Lower leg skin (tissue), 3 donors: ENCODE results near the gene RAMP3.

Experiments
- CTCF ChIP-seq, 3 donors: fragments of 450-650 bp; IDR thresholded peaks; one replicate each; pipeline ENCODE4 v1.5.1; 2016; ENCODE audit warnings: antibody characterized with exemption in 3 of 3, mild to moderate bottlenecking in 3 of 3, moderate library complexity in 2 of 3
- POLR2A ChIP-seq, 2 donors: fragments of 450-650 bp; IDR thresholded peaks; one replicate each; pipeline ENCODE4 v1.6.1; 2016 to 2017; ENCODE audit warnings: antibody characterized with exemption in 2 of 2, mild to moderate bottlenecking in 1 of 2, moderate library complexity in 1 of 2

GRCh38 chr7:45192621-45193041 lies 35.0 kb downstream of the RAMP3 start:
- no peak for TF ChIP-seq POLR2A (IDR thresholded peaks at IDR 0.05)
- TF ChIP-seq CTCF (IDR thresholded peaks at IDR 0.05), result no peak
